Sigmoid colon (tissue), 4 donors: ENCODE data around the gene MEGF6.
A peak's percentile ranks its signal among the peaks of the same experiment; 100 is the strongest.

Experiments used
- CTCF ChIP-seq, 4 experiments: fragments of 450-650 bp in 3 of 4; fragments of 200-600 bp in 1 of 4; IDR thresholded peaks; one replicate each; pipeline ENCODE4 v1.5.1; 2016 to 2019; ENCODE audit warnings: antibody characterized with exemption in 4 of 4, mild to moderate bottlenecking in 3 of 4, moderate library complexity in 2 of 4
- EP300 ChIP-seq, 4 donors: sonication (generic); formaldehyde crosslinking; IDR thresholded peaks; one replicate each; pipeline ENCODE4 v1.6.1; 2017; ENCODE audit warnings: antibody characterized with exemption in 4 of 4
- POLR2A ChIP-seq, 2 donors: fragments of 450-650 bp; IDR thresholded peaks; one replicate each; pipeline ENCODE4 v1.6.1; 2016; ENCODE audit warnings: antibody characterized with exemption in 2 of 2, mild to moderate bottlenecking in 2 of 2, moderate library complexity in 2 of 2

GRCh38 chr1:3453203-3453761 is 158.0 kb downstream of the MEGF6 start:
- TF ChIP-seq CTCF (IDR thresholded peaks at IDR 0.05) (peak; percentile 34 to 88 (median 84)), EP300 (IDR thresholded peaks at IDR 0.05) (no peak), POLR2A (IDR thresholded peaks at IDR 0.05) (no peak)
